GM12875 (cell line): ENCODE results near the gene PPM1N.
A peak's percentile ranks its signal among the peaks of the same experiment; 100 is the strongest.

Experiments
- H3K4me3 ChIP-seq: one replicate; pipeline ENCODE4 v1.5.1; 2011; ENCODE audit warnings: low read depth, low read length, control low read depth
- TF ChIP-seq, protein P1 (sequence below): IDR thresholded peaks from 2 replicates; pipeline ENCODE4 v1.5.1; 2011; ENCODE audit warnings: low read depth, mild to moderate bottlenecking, control low read depth, inconsistent platforms, low read length, moderate library complexity, borderline replicate concordance; ENCODE audit not compliant: insufficient read depth

Gene PPM1N

DNA sequence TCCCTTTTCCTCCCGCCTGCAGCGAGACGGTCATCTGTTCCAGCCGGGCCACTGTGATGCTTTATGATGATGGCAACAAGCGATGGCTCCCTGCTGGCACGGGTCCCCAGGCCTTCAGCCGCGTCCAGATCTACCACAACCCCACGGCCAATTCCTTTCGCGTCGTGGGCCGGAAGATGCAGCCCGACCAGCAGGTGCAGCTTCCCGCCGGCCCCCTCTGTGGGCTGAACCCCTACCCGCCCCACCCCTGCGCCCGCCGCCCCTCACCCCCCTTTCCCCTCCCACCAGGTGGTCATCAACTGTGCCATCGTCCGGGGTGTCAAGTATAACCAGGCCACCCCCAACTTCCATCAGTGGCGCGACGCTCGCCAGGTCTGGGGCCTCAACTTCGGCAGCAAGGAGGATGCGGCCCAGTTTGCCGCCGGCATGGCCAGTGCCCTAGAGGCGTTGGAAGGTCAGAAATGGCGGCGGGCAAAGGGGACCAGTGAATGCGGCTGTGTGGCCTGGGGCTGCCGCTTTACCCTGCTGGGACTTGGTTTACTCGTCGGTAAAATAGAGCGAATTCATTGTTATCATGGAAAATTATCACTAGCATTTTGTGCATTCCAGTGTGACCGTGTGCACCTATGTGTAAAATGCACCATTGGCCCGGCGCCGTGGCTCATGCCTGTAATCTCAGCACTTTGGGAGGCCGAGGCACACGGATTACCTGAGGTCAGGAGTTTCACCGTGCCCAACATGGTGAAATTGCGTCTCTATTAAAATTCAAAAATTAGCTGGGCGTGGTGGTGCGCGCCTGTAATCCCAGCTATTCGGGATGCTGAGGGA, 19.6 kb downstream of the PPM1N start:
- H3K4me3 ChIP-seq, result no peak overlapping the region
- TF ChIP-seq, protein P1, sequence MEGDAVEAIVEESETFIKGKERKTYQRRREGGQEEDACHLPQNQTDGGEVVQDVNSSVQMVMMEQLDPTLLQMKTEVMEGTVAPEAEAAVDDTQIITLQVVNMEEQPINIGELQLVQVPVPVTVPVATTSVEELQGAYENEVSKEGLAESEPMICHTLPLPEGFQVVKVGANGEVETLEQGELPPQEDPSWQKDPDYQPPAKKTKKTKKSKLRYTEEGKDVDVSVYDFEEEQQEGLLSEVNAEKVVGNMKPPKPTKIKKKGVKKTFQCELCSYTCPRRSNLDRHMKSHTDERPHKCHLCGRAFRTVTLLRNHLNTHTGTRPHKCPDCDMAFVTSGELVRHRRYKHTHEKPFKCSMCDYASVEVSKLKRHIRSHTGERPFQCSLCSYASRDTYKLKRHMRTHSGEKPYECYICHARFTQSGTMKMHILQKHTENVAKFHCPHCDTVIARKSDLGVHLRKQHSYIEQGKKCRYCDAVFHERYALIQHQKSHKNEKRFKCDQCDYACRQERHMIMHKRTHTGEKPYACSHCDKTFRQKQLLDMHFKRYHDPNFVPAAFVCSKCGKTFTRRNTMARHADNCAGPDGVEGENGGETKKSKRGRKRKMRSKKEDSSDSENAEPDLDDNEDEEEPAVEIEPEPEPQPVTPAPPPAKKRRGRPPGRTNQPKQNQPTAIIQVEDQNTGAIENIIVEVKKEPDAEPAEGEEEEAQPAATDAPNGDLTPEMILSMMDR, result no peak

DNA sequence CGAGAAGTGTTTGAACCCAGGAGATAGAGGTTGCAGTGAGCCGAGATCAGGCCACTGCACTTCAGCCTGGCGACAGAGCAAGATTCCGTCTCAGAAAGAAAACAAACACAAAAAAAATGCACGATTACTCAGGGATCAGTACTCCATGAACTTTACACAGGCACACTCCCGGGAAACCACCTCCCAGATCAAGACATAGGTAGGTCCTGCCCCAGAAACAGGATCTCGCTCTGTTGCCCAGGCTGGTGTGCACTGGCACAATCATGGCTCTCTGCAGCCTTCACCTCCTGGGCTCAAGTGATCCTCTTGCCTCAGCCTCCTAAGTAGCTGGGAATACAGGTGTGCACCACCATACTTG, 20.2 kb downstream of the PPM1N start:
- TF ChIP-seq, protein P1, result no peak
- H3K4me3 ChIP-seq, result no peak overlapping the region

DNA sequence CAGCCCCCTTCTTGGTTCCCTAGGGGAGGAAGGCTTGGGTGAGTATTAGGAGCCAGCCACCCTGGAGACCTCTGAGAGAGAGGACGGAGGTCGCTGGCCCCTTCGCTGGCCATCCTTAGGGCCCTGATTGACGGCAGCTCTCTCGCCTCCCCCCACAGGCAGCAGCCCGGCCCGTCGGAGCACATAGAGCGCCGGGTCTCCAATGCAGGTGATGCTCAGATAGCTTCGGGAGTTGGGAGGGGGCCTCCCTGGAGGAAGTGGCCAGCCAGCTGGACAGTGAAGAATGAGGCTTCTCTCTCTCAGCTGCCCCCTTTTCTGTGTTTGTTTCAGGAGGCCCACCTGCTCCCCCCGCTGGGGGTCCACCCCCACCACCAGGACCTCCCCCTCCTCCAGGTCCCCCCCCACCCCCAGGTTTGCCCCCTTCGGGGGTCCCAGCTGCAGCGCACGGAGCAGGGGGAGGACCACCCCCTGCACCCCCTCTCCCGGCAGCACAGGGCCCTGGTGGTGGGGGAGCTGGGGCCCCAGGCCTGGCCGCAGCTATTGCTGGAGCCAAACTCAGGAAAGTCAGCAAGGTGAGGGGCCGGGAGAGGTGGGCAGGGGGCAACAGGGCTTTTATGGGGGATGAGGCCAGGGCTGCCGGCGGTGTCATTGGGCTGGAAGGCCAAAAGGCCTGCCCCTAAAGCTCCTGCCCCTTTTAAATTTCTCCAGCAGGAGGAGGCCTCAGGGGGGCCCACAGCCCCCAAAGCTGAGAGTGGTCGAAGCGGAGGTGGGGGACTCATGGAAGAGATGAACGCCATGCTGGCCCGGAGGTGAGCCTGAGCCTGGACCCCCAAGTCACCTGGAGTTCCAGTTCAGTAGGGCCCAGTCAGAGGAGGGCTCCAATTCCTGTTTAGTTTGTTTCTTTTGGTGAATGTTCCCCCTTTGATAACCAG, 24.0 kb downstream of the PPM1N start:
- TF ChIP-seq, protein P1, result no peak
- H3K4me3 ChIP-seq, result no peak overlapping the region

DNA sequence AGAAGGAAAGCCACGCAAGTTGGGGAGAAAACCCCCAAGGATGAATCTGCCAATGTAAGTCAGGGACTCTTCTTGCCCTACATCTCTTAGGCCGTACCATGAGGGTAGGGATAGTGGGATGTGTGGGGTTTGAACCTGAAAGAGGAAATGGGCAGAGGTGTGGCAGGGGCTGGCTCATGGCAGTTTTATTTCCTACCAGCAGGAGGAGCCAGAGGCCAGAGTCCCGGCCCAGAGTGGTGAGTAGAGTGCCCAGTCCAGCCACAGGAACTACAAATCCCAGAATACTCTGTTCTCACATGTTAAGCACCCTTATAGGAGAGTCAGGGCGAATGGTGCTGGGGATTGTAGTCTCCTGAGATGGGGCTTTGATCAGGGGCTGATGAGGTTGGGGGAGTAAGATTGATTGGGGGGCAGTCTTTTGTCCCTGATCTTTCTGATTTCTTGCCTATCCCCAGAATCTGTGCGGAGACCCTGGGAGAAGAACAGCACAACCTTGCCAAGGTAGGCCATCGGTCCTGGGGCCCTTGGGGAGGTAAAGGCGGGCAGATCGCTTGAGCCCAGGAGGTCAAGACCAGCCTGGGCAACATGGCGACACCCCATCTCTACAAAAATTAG, 25.5 kb downstream of the PPM1N start:
- H3K4me3 ChIP-seq, result no peak overlapping the region
- TF ChIP-seq, protein P1, result peak; percentile 76; the same call in 1 of the 2 replicates

DNA sequence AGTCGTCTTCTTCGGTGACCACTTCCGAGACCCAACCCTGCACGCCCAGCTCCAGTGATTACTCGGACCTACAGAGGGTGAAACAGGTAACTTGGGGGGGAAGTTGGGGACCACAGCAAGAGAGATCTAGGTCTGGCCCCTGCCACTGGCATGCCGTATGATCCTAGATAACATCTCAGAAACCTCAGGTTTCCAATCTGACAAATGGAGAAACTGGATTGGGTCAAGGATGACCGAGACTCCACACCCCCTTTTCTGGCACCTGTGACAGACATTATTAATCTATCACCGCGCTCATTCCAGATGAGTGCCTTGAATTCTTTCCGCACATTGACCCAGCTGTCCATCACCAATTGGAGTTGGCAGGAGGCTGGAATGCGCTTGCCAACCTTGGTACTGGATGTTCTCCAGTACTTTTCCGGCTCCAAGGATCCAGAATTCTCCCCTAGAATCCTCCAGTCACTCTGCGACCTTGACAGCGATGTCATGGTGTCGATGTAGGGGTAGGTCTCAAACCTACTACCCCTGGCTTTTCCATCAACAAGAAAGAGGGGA, 26.4 kb downstream of the PPM1N start:
- H3K4me3 ChIP-seq, result no peak overlapping the region
- TF ChIP-seq, protein P1, result no peak

DNA sequence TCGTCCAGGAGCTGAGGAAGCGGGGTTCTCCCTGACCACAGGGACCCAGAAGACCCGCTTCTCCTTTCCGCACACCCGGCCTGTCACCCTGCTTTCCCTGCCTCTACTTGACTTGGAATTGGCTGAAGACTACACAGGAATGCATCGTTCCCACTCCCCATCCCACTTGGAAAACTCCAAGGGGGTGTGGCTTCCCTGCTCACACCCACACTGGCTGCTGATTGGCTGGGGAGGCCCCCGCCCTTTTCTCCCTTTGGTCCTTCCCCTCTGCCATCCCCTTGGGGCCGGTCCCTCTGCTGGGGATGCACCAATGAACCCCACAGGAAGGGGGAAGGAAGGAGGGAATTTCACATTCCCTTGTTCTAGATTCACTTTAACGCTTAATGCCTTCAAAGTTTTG, 27.9 kb downstream of the PPM1N start:
- H3K4me3 ChIP-seq, result no peak overlapping the region
- TF ChIP-seq, protein P1, result no peak
